ENCODE results near the gene KLC1.

KLC1 gene

GRCh38 chr14:103659631-103660030, 30.6 kb downstream of the KLC1 start:
- no peak for DNase-seq (ENCODE audit: low read depth)

- DNase-seq (ENCODE audit: low read depth): no peak
Observed at GRCh38 chr14:103662029-103662428, 33.0 kb downstream of the KLC1 start.

GRCh38 chr14:103662591-103662990, 33.6 kb downstream of the KLC1 start:
- no peak for DNase-seq (ENCODE audit: low read depth)

- DNase-seq (ENCODE audit: low read depth): no peak
Observed at GRCh38 chr14:103663506-103663905, 34.5 kb downstream of the KLC1 start.

- no peak for DNase-seq (ENCODE audit: low read depth)
Observed at GRCh38 chr14:103667671-103668070, 38.7 kb downstream of the KLC1 start.

DNA sequence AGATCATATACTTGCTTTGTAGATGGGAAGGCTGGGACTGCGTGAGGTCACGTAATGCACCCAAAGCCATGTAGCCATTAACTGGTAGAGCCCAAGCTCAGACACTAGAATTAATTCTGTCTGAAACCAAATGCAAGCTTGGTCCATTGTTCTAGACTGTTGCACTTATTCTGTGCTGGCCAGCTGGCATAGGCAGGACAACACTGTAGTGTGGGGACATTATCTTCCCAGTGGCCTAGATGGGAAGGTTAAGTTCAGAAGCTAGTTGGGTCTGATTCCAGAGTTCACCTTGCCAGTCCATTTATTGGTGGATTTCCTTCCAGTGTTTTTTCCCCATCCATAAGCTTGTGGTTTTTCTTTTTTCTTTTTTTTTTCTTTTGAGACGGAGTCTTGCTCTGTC, 39.1 kb downstream of the KLC1 start:
- no peak for DNase-seq (ENCODE audit: low read depth)

GRCh38 chr14:103669370-103669769, 40.4 kb downstream of the KLC1 start:
- no peak for DNase-seq (ENCODE audit: low read depth)

DNA sequence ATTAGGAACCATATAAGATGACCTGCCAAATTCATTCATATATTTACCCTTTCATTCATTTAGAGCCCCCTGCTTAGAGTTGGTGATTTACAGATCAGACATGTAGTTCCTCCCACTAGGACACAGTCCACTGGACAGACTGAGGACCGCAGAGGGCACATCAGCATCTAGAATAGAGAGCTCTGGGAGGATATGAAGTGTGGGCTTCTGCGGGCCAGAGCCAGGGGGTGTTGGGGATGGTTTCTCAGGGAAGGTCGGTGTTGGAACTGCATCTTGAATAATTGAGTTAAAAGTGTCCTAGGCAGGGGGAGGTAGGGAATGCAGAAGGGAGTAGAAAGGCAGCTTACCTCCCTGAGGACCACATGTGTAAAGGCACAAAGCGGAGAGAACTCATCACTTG, 42.9 kb downstream of the KLC1 start:
- no peak for DNase-seq (ENCODE audit: low read depth)

- no peak for DNase-seq (ENCODE audit: low read depth)
Observed at GRCh38 chr14:103675957-103676356, 46.9 kb downstream of the KLC1 start.

DNA sequence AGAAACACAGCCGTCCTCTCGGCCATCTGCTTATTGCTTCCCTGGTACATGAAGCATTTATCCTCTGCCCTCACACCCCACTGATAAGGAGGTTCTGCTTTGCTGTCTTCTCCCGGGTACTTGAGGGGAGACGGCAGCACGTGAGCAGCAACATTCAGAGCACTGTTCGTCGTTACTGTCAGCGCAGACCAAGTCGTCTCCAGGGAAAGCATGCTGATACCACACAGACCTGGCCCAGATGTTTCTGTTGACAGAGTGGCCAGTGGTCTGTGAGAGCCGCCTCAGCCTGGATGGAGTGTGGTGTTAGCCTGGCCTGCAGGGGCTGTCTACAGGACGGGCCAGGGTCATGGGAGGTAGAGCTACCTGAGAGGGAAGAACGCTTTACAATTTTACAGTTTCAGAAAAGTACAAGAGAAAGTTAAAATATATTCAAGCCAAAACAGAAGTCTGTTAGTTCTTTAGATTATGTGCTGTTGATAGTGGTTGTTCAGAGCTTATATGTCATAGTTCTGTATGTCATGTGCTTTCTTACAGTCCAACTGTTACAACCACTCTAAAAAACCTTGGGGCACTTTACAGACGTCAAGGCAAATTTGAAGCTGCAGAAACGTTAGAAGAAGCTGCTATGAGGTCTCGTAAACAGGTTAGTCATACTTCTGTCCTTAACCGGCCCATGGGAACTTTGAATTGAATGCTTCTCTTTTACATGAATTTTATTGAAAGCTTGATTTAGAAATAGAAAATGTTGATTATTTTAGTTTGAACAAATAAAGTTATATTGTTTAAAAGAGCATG, 48.1 kb downstream of the KLC1 start:
- DNase-seq (ENCODE audit: low read depth): peak; percentile 41

DNA sequence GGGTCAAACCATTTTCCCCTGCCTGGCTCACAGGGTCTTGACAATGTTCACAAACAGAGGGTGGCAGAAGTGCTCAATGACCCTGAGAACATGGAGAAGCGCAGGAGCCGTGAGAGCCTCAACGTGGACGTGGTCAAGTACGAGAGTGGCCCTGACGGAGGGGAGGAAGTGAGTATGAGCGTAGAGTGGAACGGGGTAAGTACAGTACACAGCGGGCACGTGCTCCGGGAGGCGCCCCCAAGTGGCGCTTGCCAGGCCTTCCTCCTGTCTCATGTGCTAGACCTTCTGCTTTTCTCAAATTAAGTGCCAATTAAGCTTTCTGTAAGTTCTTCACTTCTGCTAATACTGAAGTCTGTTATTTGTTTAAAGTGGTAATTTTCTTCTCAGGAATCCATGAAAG, 50.3 kb downstream of the KLC1 start:
- peak; percentile 53 for DNase-seq (ENCODE audit: low read depth)

GRCh38 chr14:103680491-103681231, 51.6 kb downstream of the KLC1 start:
- no peak for DNase-seq (ENCODE audit: low read depth)

GRCh38 chr14:103683139-103683538, 54.1 kb downstream of the KLC1 start:
- DNase-seq (ENCODE audit: low read depth): no peak

DNA sequence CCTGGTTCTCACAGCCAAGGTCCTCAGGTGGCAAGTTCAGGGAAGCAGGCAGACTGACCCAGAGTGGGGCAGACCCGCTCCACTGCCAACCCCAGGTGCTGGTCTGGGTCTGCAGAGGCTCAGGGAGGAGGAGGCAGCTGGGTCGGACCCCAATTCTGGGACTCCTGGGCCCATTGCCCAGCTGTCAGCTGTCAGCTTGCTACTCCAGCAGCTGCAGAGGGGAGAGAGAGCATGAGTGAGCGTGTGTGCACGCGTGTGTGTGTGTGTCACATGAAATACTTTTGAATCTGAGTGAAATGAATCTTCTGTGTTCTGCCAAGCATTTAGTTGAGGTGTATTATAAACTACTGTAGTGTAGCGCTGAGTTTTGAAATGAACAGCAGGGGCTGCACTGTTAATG, 55.5 kb downstream of the KLC1 start:
- DNase-seq (ENCODE audit: low read depth): no peak

DNA sequence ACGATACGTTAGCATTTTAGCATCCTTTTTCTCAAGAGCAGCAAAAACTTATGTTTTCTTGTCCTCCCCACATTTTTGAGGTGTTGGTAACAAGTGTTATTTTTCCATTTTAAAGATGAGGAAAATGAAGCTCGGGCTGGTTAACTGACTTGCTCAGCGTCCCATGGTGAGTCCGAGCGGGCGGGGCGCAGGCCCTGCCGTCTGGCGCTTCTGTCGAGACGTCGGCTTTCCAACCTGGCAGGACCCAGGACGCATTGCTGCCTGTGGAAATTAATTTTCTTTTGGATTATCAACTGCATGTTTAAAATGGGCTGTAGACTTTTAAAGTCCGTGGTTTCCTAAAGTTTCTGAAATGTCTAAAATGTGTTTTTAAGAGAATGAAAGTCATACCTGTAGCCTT, 55.9 kb downstream of the KLC1 start:
- DNase-seq (ENCODE audit: low read depth): no peak

DNA sequence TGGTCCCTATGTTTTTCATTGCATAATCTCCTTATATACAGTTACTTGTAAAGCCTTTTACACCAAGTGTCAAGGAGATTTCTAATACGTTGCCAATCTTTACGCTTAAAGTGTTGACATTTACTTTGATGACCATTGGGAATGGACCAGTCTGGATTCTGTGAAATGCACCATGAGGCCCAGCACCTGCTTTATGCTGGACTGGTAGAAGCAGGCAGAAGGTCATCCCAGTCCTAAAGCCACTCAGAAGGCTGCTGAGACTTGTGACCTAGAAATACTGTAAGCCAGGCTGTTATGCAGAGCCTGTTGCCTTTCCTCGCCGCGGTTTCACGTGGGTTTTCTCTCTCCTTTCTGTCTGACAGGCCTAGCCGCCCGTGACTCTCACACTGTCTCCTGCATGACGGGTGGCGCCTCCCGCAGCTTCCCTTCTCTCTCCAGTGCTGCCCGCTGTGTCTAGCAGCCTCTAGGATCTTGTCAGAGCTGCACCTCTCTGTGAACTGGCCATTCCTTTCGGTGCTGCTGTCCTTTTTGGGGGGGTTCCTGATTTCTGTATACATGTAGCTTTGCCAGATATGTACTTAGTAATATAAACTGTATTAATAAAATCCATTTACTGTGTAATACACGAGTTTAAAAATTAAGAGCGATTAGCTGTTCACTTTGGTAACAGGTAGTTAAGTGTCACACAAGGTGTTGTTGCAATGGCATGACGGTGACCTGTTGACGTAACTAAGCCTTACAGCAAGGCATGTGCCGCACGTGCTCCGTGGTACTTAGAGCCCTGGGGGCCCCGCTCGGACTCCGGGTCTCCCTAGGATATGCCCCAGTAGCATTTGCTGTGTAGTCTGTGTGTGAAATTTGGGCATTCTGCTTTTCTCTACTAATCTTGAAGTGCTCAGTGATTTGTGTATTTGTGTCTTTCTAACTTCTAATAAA, 56.5 kb downstream of the KLC1 start:
- no peak for DNase-seq (ENCODE audit: low read depth)

- peak; percentile 89 for DNase-seq (ENCODE audit: low read depth)
Observed at GRCh38 chr14:103686831-103687485, 57.9 kb downstream of the KLC1 start.

DNA sequence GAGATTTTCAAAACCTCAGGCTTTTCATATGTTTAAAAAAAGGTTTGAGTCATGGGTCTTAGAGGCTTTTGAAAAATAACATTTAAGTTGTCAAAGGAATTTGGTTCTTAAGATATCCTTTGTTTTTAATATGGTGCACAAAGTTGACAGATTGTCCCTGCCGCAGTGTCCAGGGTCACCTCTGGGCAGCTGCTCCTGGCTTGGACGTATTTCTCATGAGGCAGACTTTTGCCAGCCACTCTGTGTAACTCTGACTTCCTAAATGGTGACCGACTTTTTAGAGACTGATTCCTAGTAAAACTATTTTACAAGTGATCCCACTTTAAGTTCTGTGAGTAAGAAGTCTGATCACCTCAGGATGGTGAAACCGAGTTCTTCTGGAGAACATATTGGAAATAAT, 58.7 kb downstream of the KLC1 start:
- DNase-seq (ENCODE audit: low read depth): no peak

DNA sequence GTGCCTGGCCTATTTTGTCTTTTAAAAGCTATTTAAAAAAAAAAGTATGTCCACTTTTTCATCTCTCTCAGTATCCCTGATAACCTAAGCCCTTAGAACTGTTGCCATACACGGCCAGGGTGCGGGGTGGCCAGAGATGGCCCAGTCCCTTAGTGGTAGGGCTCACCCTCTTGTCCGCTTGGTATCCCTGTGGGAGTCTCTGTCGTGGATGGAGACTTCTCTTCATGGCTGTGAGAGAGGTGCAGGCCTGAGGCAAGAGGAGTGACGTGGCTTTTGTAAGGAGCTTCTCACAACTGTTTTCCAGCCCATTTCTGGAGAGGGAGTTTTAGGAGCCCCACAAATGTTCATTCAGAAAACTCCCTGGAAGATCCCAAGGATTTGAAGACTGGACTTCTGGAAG, 59.4 kb downstream of the KLC1 start:
- DNase-seq (ENCODE audit: low read depth): no peak

- DNase-seq (ENCODE audit: low read depth): no peak
Observed at GRCh38 chr14:103688906-103689902, 60.2 kb downstream of the KLC1 start.

DNA sequence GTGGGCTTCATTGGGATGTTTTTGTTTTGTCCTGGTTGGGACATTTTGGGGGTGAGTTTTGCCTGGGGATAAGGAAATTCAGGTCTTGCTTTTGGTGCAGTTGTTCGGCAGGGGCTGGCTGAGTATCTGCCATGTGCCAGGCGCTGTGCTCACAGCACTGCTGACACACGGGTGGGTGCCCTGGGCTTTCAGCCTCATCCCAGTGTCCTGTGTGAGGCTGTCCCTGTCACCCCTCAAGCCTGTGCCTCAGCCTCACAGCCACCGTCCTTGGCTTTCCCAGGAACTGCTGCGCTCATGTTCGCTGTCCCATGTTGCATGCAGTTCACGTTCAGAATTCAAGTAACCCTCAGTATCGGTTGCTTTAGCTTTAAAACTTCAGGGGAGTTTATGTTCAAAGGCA, 61.3 kb downstream of the KLC1 start:
- no peak for DNase-seq (ENCODE audit: low read depth)

Measured in amniotic epithelial cell (primary cell).